SK-N-MC (cell line): ENCODE results near the gene ARID5B.

Source experiments
- EZH2 ChIP-seq: fragments of 200-600 bp; sonication (generic); IDR thresholded peaks from one replicate; pipeline ENCODE4 v1.6.1; 2017; ENCODE audit warnings: antibody characterized with exemption
- FOXP2 ChIP-seq: optimal IDR thresholded peaks from 2 replicates; pipeline ENCODE3; 2011; ENCODE audit warnings: mild to moderate bottlenecking, moderate library complexity; ENCODE audit not compliant: insufficient read depth; ENCODE audit errors: extremely low read length, control extremely low read depth
- POLR2AphosphoS5 ChIP-seq: IDR thresholded peaks from 2 replicates; pipeline ENCODE4 v1.6.1; 2012; ENCODE audit warnings: mild to moderate bottlenecking, low read depth, low read length, borderline replicate concordance

DNA sequence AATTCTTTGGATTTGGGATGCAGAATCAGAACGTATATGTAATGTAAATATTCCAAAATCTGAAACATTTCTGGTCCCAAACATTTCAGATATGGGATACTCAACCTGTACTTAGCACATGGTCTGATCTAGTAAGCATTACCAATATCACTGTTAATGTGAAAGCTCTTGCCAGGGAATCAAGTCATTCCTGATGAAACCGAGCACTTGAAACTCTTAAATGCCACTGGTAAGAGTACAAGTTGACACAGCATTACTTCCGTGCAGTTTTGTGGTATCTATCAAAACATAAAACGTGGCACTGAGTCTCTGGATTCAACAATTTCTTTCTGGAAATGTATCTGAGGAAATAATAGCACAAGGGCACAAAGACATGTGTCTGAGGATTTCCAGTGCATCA lies 211.5 kb downstream of the ARID5B start:
- TF ChIP-seq EZH2: no peak
- TF ChIP-seq POLR2AphosphoS5: no peak
- TF ChIP-seq FOXP2: no peak
